ENCODE measurements around the gene IGFBP2. TPM values are rescaled to one million over a fixed set of nuclear protein-coding genes. Genes with fewer than 3 reads are reported as not detected.

The IGFBP2 gene
- total RNA-seq, 1 experiment from 2014 or later = 363 TPM

- Histone ChIP-seq H2BK12ac (ENCODE audit: insufficient read length, low read depth, low read length) (no peak overlapping the region), H4K8ac (replicated peaks; ENCODE audit: insufficient read length, low read depth, low read length) (no peak overlapping the region), H2BK120ac (ENCODE audit: low read depth, low read length, poor library complexity, severe bottlenecking) (no peak overlapping the region), H3K18ac (ENCODE audit: insufficient read length, low read depth, low read length) (no peak overlapping the region), H4K20me1 (ENCODE audit: control insufficient read depth, insufficient read depth, insufficient read length) (no peaks in the 10 kb centered on the region), H3K9me3 (ENCODE audit: control insufficient read depth, low read depth, low read length) (no peaks in the 10 kb centered on the region), H3K27ac (ENCODE audit: insufficient read length, low read depth, low read length) (no peak overlapping the region), H4K91ac (ENCODE audit: insufficient read length, low read depth, low read length) (no peak overlapping the region), H3K56ac (ENCODE audit: insufficient read length, low read depth, low read length) (no peak overlapping the region), H3T11ph (ENCODE audit: low read length) (no peak overlapping the region), H3K27me3 (ENCODE audit: insufficient read depth, low read length) (no peaks in the 10 kb centered on the region), H3K23me2 (ENCODE audit: insufficient read length, low read depth, low read length, poor library complexity, severe bottlenecking) (no peaks in the 10 kb centered on the region), H3K14ac (ENCODE audit: insufficient read depth, low read length) (no peak overlapping the region; the same call in 1 of the 2 replicates), H3K4me1 (ENCODE audit: insufficient read depth, low read length) (peaks cover 7% of the 10 kb centered on the region; the same call in 1 of the 2 replicates), H3K79me2 (ENCODE audit: insufficient read depth, low read length) (no peaks in the 10 kb centered on the region), H3K9ac (ENCODE audit: extremely low read depth, insufficient read length, low read length) (no peak overlapping the region), H2BK5ac (ENCODE audit: insufficient read length, low read length) (no peak overlapping the region), H3K4ac (ENCODE audit: low read depth, low read length) (no peak overlapping the region), H3K4me2 (ENCODE audit: insufficient read depth, insufficient read length, low read length) (no peak overlapping the region), H2AFZ (ENCODE audit: low read length) (no peak overlapping the region), H3K79me1 (ENCODE audit: insufficient read depth, low read depth, low read length, poor library complexity, severe bottlenecking) (no peaks in the 10 kb centered on the region), H3K23ac (ENCODE audit: insufficient read length, low read depth, low read length) (no peak overlapping the region), H4K5ac (ENCODE audit: insufficient read length, low read depth, low read length) (no peak overlapping the region), H2AK5ac (ENCODE audit: insufficient read length, low read length) (no peak overlapping the region), H2BK15ac (ENCODE audit: low read depth, low read length) (no peak overlapping the region), H2BK20ac (ENCODE audit: low read depth, low read length, poor library complexity, severe bottlenecking) (no peak overlapping the region)
- H3K36me3 Mint-ChIP-seq (ENCODE audit: insufficient read depth in 1 of 3, low read depth in 3 of 3) = peaks cover 4 to 8% (median 5%) of the 10 kb centered on the region in 3 experiments; a peak in 6 of 7 replicates
- H3K27ac Mint-ChIP-seq = peak overlapping the region in 1 of 3 experiments; percentile 15; a peak in 2 of 7 replicates
- H3K27me3 Mint-ChIP-seq (ENCODE audit: low read depth) = peaks cover 14% of the 10 kb centered on the region
- no peak overlapping the region for H3K4me3 Mint-ChIP-seq
- H3K9me3 Mint-ChIP-seq = peaks cover 11% of the 10 kb centered on the region in 2 experiments; a peak in 4 of 5 replicates
- no CpG with 5 or more reads among the region's 5 CpGs for WGBS (ENCODE audit: extremely low coverage, insufficient read length, low lambda C conversion rate)
- TF ChIP-seq, protein P1, sequence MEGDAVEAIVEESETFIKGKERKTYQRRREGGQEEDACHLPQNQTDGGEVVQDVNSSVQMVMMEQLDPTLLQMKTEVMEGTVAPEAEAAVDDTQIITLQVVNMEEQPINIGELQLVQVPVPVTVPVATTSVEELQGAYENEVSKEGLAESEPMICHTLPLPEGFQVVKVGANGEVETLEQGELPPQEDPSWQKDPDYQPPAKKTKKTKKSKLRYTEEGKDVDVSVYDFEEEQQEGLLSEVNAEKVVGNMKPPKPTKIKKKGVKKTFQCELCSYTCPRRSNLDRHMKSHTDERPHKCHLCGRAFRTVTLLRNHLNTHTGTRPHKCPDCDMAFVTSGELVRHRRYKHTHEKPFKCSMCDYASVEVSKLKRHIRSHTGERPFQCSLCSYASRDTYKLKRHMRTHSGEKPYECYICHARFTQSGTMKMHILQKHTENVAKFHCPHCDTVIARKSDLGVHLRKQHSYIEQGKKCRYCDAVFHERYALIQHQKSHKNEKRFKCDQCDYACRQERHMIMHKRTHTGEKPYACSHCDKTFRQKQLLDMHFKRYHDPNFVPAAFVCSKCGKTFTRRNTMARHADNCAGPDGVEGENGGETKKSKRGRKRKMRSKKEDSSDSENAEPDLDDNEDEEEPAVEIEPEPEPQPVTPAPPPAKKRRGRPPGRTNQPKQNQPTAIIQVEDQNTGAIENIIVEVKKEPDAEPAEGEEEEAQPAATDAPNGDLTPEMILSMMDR (conservative IDR thresholded peaks at IDR 0.05) = no peak
- H3K4me1 Mint-ChIP-seq = peaks cover 18 to 29% of the 10 kb centered on the region in 2 experiments
- no peak for DNase-seq
Observed at GRCh38 chr2:216583606-216584005, 49.6 kb upstream of the IGFBP2 start.
